ENCODE results near the gene PCOLCE2. TPM values are rescaled to one million over a fixed set of nuclear protein-coding genes. Genes with fewer than 3 reads are reported as not detected.

Gene PCOLCE2
- total and polyA plus RNA-seq, 12 donors, result 1.4 to 18.2 (median 4.3) TPM

DNA sequence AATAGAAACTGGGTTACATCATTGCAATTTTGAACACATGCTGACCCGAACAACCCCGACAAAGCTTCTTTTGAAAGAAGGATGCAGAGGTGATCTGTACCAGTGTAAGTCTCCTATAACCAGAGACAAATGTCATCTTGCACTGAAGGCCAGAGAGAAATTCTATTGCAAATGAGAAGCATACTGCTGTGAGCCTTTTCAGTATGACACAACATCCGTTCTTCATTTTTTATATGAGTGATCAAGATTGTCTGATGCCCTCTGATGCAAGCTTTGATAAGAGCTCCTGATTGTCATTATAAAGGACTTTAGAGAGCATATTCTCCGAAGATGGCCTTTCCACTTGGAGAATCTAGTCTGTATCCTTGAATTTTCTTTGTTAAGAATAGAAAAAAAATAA lies 36.9 kb downstream of the PCOLCE2 start:
- 42 to 68% (median 61%) methylated on average over 4 of the region's 4 CpGs for WGBS, 4 donors
- H3K9me3 ChIP-seq (replicated peaks in 1 of 3), result no peaks in the 10 kb centered on the region
- H3K27ac ChIP-seq, result no peak overlapping the region
- H3K27me3 ChIP-seq, result no peaks in the 10 kb centered on the region
- no peak overlapping the region for H3K4me3 ChIP-seq
- TF ChIP-seq CTCF (IDR thresholded peaks at IDR 0.05) (no peak), POLR2A (IDR thresholded peaks at IDR 0.05) (no peak)
- DNase-seq, result no peak
- no peaks in the 10 kb centered on the region for H3K36me3 ChIP-seq (replicated peaks in 1 of 2)
- intact Hi-C loops (cut with DNase I), result no loop called here
- peaks cover 0 to 4% of the 10 kb centered on the region in 2 donors for H3K4me1 ChIP-seq (replicated peaks in 1 of 2)

DNA sequence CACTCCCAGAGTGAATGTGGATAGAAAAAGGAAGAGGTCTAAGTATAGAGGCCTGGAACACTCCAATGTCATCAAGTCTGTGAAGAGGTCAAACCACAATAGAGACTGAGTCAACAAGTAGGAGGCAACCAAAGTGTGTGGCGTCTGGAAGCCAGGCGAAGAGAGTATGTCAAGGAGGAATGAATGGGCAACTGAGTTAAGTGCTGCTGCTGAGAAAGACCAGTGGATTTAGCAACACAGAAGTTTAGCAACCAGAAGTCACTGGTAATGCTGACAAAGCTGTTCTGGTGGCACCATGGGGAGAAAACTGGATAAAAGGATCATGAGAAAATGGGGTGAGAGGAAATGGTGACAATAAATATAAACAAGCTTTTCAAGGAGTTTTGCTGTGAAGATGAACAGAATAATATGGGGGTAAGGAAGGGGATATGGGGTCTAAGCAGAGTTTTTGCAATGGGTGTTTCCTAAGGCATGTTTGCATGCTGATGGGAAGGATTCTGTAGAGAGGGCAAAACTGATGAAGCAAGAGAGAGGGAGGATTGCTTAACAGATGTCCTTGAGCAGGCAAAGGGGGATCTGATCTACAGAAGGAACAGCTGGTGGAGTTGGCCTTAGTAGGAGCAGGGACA lies 38.4 kb downstream of the PCOLCE2 start:
- Histone ChIP-seq H3K27ac (peak overlapping the region in 1 of 5 donors; percentile 11), H3K4me1 (replicated peaks in 1 of 2) (peaks cover 0 to 9% of the 10 kb centered on the region in 2 donors), H3K36me3 (replicated peaks in 1 of 2) (no peaks in the 10 kb centered on the region), H3K4me3 (no peak overlapping the region), H3K27me3 (no peaks in the 10 kb centered on the region), H3K9me3 (replicated peaks in 1 of 3) (no peaks in the 10 kb centered on the region)
- WGBS, 4 donors, result 58 to 70% (median 59%) methylated on average over 2 of the region's 2 CpGs
- TF ChIP-seq CTCF (IDR thresholded peaks at IDR 0.05), result no peak
- TF ChIP-seq POLR2A (IDR thresholded peaks at IDR 0.05), result no peak
- peak in 4 of 7 donors; percentile 11 to 37 (median 20) for DNase-seq
- intact Hi-C loops (cut with DNase I), result no loop called here

GRCh38 chr3:142849148-142849547 lies 39.7 kb downstream of the PCOLCE2 start:
- no peaks in the 10 kb centered on the region for H3K9me3 ChIP-seq (replicated peaks in 1 of 3)
- no peaks in the 10 kb centered on the region for H3K27me3 ChIP-seq
- 65 to 81% (median 73%) methylated on average over 3 of the region's 3 CpGs for WGBS, 4 donors
- H3K36me3 ChIP-seq (replicated peaks in 1 of 2), result no peaks in the 10 kb centered on the region
- no peak for DNase-seq
- TF ChIP-seq POLR2A (IDR thresholded peaks at IDR 0.05) (no peak), CTCF (IDR thresholded peaks at IDR 0.05) (no peak)
- intact Hi-C loops (cut with DNase I), result no loop called here
- no peak overlapping the region for H3K4me3 ChIP-seq
- H3K27ac ChIP-seq, result no peak overlapping the region
- H3K4me1 ChIP-seq (replicated peaks in 1 of 2), result peaks cover 0 to 9% of the 10 kb centered on the region in 2 donors

DNA sequence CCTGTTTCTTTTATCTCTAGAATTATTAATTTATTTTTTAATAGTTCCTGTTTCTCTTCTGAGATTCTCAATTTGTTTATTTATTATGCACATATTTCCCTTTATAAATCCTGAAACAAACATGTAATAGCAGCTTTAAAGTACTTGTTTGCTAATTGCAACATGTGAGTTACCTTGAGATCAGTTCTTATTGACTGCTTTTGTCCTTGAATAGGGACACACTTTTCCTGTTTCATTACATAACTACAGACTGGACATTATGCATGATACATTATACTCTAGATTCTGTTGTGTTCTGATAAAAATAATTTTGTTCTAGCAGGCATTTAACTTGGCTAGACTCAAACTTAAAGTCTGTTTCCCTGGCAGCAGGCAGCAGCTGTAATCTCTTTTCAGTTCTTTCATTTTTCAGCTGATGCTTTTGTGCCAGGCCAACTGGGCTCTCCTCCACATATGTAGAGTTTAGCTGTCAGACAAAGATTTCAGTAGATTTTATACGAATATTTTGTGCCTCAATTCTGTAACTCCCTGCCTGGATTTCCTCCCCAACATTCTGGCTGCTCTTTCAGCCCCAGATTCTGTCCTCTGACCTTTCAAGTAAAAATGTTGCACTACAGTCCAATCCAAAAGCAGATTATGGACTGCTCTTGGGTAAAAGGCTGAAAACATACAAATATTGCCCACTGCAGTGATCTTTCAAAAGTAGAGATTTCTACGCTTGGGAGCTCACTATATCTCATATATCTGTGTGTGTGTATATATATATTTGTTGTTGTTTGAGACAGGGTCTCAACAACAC lies 41.9 kb downstream of the PCOLCE2 start:
- Histone ChIP-seq H3K4me3 (no peak overlapping the region), H3K4me1 (replicated peaks in 1 of 2) (peaks cover 0 to 9% of the 10 kb centered on the region in 2 donors), H3K27me3 (no peaks in the 10 kb centered on the region), H3K9me3 (replicated peaks in 1 of 3) (no peaks in the 10 kb centered on the region), H3K36me3 (replicated peaks in 1 of 2) (no peaks in the 10 kb centered on the region), H3K27ac (peak overlapping the region in 1 of 5 donors; percentile 11)
- DNase-seq, result peak in 1 of 7 donors; percentile 21
- intact Hi-C loops (cut with DNase I), result no loop called here
- TF ChIP-seq POLR2A (IDR thresholded peaks at IDR 0.05) (no peak), CTCF (IDR thresholded peaks at IDR 0.05) (no peak)
- WGBS, 4 donors, result 20 to 41% (median 34%) methylated on average over 2 of the region's 2 CpGs

Measured in adrenal gland (tissue), 12 donors.